GM12874 (cell line): ENCODE measurements around the gene ITGB5.

ENCODE experiments used
- TF ChIP-seq, protein P1 (sequence below): IDR thresholded peaks from 2 replicates; pipeline ENCODE4 v1.5.1; 2011; ENCODE audit warnings: low read depth, mild to moderate bottlenecking, control low read depth, low read length, moderate library complexity; ENCODE audit not compliant: insufficient read depth

ITGB5 gene

DNA sequence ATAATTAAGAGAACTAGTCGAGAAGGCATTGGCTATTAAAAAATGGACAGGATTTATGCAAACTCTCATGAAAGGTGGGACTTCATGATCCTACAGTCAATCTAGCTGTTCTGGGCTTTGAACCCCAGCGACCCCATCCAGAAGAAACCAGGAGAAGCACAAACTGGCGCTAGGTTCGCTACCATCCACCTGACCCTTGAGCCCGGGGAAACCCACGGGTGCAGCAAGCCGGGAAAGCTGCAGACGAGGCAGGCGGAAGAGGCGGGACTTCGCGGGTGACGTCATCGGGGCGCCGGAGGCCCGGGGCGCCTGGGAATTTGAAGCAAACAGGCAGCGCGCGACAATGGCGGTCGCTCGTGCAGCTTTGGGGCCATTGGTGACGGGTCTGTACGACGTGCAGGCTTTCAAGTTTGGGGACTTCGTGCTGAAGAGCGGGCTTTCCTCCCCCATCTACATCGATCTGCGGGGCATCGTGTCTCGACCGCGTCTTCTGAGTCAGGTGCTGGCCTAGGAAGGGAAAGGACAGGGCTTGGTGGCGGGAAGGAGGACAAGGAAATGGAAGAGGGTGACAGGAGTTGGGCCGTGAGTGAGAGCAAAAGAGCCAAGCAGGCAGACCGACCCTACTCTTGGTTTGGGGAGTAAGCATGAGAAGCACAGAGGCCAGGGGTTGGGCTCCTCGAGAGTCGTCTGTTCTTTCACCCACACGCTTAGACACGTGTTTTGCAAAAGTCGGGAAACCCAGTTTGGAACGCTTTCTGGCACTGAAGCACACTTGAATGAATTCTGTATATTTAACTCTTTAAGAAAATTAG lies 156.8 kb downstream of the ITGB5 start, which contains the start of gene UMPS:
Gene UMPS, plus strand, starts transcription at position 324 of the 812 bp plus-strand sequence. Its CDS starts 20 bp downstream, at position 344.
- TF ChIP-seq, protein P1, sequence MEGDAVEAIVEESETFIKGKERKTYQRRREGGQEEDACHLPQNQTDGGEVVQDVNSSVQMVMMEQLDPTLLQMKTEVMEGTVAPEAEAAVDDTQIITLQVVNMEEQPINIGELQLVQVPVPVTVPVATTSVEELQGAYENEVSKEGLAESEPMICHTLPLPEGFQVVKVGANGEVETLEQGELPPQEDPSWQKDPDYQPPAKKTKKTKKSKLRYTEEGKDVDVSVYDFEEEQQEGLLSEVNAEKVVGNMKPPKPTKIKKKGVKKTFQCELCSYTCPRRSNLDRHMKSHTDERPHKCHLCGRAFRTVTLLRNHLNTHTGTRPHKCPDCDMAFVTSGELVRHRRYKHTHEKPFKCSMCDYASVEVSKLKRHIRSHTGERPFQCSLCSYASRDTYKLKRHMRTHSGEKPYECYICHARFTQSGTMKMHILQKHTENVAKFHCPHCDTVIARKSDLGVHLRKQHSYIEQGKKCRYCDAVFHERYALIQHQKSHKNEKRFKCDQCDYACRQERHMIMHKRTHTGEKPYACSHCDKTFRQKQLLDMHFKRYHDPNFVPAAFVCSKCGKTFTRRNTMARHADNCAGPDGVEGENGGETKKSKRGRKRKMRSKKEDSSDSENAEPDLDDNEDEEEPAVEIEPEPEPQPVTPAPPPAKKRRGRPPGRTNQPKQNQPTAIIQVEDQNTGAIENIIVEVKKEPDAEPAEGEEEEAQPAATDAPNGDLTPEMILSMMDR, result no peak

DNA sequence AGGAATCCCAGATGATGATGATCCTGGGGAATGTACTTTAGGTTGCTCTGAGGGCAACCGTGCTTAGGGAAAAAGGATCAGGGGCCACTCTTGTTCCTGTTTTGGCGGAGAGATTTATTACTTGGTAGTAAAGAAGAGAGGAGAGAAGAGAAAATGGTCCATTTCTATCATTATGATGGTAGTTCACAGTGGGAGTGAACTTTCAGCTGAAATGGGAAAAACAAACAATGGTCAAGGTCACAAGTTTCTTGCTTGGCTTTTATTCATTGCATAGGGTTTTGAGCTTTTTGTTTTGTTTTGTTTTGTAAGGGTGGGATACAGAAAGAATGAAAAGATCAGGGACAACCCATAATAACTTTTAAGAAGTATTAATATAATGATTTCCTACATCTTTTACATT lies 164.6 kb downstream of the ITGB5 start:
- TF ChIP-seq, protein P1, result no peak

DNA sequence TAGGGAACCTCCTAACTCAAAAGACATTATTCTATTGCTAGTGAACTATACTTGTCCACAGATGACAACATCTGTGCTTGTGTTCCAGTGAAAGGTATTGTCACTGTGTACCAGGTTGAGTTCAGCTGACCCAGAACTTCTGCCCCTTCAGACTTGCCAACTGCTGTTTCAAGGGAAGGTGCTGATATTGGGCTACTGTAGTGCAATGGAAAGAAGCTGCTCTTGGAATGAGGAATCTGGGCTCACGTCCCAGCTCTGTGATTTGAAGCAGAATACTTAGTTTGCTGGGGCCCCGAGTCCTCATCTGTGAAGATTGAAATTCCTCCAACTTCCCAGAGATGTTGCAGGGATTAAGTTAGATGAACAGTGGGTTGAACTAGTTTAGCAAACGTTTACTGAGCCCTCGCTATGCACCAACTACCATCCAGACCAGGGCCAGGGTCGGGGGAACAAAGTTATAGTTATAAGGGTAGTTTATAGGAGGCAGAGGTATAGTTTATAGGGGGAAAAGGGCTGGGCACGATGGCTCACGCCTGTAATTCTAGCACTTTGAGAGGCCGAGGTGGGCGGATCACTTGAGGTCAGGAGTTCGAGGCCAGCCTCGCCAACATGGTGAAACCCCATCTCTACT lies 172.8 kb downstream of the ITGB5 start:
- TF ChIP-seq, protein P1, result no peak
